Stimulated activated CD8-positive, alpha-beta memory T cell treated with anti-CD3 and anti-CD28 coated beads, Interleukin-12 subunit alpha, Interleukin-12 subunit beta, amount 100 ng/mL, for 1 hour (primary cell): ENCODE measurements around the gene VARS2.

Experiments used
- DNase-seq: peaks from one replicate; pipeline ENCODE4 v3.0.0-alpha.2; 2020; ENCODE audit warnings: low read depth

VARS2 gene

DNA sequence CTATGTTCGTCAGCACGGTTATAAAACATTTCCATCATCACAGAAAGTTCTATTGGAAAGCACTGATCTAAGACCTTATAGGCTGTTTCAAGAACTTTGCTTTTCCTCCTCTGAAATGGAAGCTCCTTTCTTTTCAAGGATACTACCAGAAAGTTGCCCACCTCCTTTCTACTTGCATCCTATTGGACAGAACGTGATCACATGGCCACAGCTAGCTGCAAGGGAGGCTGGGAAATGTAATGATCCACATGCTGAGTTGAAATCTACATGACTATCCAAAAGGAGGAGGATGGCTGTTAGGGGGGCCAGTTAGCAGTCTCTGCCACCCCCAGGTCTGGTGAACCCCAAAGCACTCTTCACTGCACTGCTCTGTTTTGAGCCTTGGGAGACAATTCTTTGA, 14.6 kb downstream of the VARS2 start:
- no peak for DNase-seq

GRCh38 chr6:30930506-30930905, 16.5 kb downstream of the VARS2 start:
- no peak for DNase-seq

DNA sequence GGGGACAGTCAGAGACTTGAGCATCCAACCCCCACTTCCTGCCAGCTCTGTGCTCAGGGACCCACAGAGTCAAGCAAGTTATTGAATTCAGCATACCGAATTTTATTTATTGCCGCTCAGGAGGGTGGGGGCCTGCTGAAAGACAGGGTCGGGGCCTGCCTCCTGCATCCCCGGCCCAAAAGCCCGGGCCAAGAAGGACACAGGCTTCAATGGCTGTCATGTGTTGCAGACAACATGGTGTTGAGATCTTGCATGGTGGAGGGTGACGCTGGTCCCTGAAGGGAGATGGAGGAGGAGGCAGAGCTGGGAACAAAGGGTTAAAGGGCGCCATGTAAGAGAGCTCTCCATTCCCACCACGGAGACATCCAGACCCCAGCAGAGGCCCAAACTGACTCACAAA, 17.2 kb downstream of the VARS2 start:
- no peak for DNase-seq

DNA sequence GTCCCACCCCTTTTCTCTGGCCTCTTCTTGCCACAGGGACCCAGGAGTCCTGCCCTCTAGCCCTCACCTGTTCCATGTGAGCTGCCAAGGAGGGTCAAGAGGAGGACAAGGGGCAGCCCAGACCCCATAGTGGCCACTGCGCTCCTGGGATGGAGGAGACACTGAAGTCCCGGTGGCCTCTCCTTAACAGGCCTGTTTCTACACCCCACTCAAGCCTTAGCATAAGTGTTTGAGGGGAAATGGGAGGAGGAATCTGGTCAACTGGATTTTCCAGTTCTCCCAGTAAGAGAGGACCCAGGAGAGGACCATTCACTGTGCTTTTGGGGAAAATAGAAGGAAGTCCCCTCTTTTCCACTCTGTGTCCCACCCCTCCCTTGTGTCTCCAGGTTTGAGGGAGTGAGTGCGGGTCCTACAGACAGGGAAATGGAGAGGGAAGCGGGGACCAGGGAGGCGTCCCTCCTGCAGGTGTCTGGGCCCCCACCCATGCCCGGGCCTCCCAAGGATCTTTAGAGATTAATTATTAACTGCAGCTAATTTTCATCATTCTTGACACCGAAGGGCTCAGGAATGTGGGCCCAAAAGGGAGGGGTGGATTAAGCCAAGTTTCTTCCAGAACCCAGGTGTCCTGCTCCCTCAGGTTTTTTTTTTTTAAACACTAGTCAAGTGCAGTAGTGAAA, 18.1 kb downstream of the VARS2 start, which contains the start of gene SFTA2:
Gene SFTA2, minus strand, starts transcription at position 202 of the 677 bp plus-strand sequence. Its CDS starts 74 bp downstream, at position 128.
- no peak for DNase-seq

DNA sequence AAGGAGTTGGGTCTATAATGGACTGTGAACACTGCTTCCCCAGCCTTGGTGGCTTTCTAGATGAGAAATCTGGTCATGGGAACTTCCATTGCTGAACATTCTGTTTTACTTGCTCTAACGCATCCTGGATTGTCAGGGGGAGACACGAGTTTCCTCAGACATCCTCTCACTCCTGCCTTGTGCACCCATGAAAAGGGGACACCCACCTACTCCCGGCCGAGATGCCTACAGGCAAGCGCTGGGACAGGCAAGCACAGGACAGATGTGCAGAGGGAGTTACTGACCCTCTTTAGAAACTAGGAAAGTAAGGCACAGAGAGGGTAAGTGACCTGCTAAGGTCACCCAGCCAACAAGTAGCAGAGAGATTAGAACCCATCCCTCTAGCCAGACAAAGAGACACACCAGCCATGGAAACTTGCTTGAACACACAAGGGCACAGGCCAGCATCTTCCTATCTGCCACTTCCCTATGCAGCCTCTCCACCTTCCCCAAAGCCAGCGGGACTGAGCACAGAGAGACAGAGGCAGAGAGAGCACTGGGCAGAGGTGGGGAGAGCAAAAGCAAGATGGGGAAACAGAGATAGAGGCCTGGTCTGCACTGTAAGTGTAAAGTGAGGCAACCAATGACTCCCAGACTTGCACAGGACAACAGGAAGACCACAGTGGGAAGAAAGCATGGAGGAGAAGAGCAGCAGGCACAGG, 18.8 kb downstream of the VARS2 start:
- no peak for DNase-seq

DNA sequence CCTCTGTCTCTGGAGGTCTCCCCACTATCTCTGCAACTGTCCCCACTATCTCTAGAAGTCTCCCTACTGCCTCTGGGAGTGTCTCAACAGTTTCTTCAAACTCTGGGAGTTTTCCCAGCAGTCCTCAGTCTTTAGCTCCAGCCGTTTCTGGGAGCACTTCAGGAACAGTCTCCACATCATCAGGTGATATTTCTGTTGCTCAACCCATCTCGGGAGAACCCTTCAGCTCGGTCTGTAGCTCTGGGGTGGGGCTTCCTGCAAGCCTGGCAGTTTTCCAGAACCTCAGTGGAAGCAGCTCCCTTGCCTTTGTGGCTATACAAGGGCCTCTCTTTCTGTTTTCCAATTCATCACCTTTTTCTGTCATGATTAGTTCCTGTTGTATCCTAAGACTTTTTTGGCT, 21.0 kb downstream of the VARS2 start:
- no peak for DNase-seq

DNA sequence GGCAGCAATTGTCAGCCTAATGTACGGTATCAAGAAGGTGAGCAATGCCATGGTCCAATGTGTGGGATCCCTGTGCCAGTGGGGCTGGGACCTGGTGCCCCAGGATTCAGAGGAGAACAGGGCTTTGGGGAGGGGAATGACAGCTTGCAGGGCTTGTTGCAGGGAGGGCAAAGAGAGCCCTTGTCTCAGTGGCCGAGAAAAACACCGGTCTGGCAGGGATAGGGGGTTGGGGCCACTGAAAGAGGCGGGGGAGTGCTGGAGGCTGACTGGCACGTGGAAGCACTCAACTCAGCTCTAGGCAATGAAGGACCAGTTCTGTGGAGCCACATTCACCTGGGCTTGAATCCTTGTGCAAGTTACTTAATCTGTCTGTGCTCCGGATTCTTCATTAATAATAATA, 23.2 kb downstream of the VARS2 start:
- DNase-seq = no peak

GRCh38 chr6:30938730-30939129, 24.7 kb downstream of the VARS2 start:
- no peak for DNase-seq

DNA sequence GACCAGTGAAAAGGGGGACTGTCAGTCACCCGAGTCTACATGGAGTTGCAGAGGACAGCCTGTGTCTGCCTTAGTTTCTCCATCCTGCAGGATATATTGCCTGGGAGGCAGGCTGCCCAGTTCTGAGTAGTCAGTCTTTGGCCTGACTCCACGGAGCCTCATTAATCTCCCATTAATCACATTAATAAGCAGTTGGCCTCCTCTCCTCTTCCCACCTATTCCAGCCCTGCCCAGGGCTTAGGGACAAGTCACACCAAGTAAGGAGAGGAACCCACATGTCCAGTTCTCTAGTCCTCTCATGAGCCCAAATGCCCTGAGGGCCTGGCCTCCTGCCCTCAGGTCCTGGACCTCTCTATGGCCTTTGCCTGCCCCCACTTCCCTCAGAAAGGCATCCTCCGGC, 25.4 kb downstream of the VARS2 start:
- no peak for DNase-seq

GRCh38 chr6:30940361-30940986, 26.4 kb downstream of the VARS2 start, which contains the start of gene MUCL3:
Gene MUCL3 (plus strand): TSS chr6:30940973. CDS start chr6:30941000, 27 bp downstream.
- no peak for DNase-seq

DNA sequence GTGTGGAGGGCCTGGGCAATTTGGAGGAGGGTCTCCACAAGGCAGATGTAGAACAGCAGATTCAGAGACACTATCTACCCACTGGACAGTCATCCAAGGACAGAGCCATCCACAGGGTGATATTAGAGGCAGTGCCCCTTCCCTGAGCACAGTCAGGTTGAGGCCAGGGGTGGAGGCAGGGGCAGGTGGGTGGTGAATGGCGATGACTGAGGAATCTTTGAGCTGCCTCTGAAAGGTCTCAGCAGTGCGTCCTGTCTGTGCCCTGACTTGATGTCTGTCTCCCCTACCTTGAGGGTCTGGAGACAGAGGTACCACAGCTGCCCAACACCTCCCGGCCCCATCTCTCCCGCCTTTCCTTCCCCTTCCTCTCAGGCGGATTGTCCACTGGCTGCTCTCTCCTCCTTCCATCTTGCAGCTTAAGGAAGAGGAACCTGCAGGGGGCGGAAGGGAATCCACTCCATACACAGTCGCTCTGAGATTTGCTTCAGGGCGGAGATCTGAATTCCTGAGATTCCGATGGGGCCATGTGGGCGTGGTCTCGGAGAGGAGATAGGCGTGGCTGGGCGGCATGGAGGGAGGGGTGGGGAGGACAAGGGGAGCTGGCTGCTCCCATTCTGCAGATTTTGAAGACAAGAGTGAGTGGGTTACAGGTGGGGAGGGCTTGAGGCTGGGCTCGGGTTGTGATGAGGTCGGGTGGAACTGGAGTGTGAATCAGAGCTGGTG, 28.5 kb downstream of the VARS2 start:
- DNase-seq = no peak

GRCh38 chr6:30944051-30944450, 30.0 kb downstream of the VARS2 start:
- DNase-seq = no peak

DNA sequence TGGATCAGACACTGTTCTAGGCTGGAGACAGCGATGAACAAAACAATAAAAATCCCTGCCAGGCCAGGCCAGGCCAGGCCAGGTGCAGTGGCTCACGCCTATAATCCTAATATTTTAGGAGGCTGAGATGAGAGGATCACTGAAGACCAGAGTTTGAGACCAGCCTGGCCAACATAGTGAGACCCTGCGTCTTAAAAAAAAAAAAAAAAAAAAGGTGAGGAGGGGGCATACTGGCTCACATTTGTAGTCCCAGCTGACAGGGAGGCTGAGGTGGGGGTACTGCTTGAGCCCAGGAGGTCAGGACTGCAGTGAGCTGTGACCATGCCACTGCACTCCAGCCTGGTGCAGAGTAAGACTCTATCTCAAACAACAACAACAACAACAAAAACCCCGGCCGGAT, 31.2 kb downstream of the VARS2 start:
- no peak for DNase-seq

- DNase-seq = no peak
Measured at GRCh38 chr6:30947231-30947630, 33.2 kb downstream of the VARS2 start.

DNA sequence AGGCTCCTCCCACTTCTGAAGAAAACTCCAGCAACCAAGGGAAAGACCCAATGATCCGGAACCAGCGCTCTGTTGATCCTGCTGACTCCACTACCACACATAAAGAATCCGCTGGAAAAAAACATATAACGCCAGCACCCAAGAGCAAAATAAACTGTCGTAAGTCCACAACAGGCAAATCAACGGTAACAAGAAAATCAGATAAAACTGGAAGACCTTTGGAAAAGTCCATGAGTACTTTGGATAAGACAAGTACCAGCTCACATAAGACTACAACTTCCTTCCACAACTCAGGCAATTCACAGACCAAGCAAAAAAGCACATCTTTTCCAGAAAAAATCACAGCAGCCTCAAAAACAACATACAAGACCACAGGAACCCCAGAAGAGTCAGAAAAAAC, 34.8 kb downstream of the VARS2 start:
- DNase-seq = no peak

GRCh38 chr6:30951907-30952469, 38.0 kb downstream of the VARS2 start:
- DNase-seq = no peak

DNA sequence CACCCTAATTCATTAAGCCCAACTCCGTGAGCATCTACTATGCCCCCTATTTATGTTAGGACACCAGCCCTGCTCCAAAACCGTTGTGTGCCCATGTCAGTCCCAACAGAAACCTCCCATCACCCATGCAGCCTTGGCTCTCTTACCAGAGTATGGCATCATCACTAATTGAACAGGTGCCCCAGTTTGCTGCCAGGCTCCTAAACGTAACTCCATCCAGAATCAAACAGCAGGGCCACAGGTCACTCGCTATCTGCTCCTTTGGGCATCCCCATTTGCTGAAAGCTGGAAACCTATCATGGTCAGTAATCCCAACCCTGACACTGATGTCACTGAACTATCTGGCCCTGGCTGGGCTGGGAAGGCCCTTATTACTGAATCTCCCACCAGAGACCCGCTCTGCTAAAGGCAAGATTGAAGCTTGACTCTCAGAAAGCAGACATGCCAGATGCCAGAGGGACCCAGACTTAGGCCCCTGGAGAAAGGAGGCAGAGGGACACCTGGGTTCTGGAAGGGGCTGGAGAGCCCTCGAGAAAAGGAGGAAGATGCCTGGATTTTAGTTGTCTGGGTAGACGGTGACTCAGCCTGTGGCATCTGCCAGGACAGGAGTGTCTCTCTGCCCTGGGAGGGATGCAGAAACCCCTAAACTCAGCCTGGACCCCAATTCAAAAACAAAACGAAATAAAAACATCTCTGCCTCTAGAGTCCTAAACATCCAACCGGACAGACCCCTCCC, 40.8 kb downstream of the VARS2 start:
- no peak for DNase-seq

- peak; percentile 65 for DNase-seq
Measured at GRCh38 chr6:30955367-30956042, 41.5 kb downstream of the VARS2 start.

- no peak for DNase-seq
Measured at GRCh38 chr6:30957716-30958115, 43.7 kb downstream of the VARS2 start.

GRCh38 chr6:30960907-30961673, 47.1 kb downstream of the VARS2 start:
- no peak for DNase-seq
